ENCODE results near the gene RAB31.
"Not testable (repeated sequence)": the region's sequence is repeated elsewhere in the genome, so short reads cannot be mapped to it uniquely, and the experiment has no call there.

The RAB31 gene

DNA sequence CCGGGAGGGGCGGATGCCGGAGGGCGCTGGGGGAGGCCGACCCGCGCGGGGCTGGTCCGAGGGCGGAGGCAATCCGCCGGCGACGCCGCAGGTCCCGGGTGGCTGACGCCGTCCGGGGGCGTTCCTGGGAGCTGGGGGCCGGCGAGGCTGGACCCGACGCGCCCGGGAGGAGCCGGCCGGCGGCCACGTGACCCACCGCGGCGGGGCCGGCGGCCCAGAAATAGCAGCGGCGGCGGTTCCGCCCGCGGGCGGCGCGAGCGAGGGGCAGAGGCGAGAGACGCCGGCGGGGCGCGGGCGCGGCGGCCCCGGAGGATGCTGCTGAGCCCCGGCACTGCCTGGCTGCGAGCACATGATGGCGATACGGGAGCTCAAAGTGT lies at the start of gene RAB31:
RAB31 (plus strand) TSS at position 245 of the 377 bp plus-strand sequence; CDS start at position 350, 105 bp downstream.
- DNase-seq (ENCODE audit: low spot score): peak; percentile 77

DNA sequence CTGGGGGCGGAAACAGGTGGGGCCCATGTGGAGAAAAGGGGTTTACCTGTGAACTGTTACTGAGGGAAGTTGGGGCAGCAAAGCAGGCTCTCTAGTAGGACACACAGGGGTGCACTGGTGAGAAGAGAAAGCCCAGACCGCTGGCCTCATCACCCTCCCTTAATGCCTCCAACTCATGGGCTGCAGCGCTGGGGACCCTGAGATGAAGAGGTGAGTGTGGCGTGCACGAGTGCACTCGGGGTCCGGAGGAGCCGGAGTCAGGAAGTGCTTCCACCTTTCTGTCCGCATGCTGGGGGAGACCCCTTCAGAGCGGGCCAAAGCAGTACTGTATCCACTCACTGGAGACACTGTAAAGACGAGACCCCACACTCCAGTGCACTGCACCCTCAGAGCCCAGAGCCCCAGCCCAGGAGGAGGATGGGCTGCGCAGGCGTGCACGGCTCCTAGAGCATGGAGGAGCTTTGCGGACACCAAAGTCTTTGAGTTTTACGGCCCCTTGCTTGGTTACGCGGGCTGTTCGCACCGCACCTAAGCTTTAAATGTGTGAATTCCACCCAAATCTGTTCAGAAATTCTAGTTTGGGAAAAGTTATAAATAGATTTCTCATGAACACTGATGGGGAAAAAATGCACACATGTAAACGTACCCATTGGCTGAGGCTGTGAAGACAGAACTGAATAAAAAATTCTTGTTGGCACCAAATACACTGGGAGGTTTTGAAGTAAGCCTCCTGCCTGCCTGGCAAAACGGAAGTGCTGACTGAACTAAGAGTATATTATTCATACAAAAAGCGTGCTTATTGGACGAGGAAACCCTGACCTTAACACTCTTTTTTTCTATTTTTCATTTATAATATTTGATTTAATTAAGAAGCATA lies 48.4 kb upstream of the RAB31 start:
- DNase-seq (ENCODE audit: low spot score): no peak

- DNase-seq (ENCODE audit: low spot score): no peak
Measured at GRCh38 chr18:9661564-9661963, 46.5 kb upstream of the RAB31 start.

GRCh38 chr18:9663377-9663776 lies 44.7 kb upstream of the RAB31 start:
- no peak for DNase-seq (ENCODE audit: low spot score)

- peak; percentile 41 for DNase-seq (ENCODE audit: low spot score)
Measured at GRCh38 chr18:9665314-9665713, 42.8 kb upstream of the RAB31 start.

GRCh38 chr18:9666548-9666947 lies 41.6 kb upstream of the RAB31 start:
- DNase-seq (ENCODE audit: low spot score): no peak

- DNase-seq (ENCODE audit: low spot score): no peak
Measured at GRCh38 chr18:9669016-9669415, 39.1 kb upstream of the RAB31 start.

GRCh38 chr18:9671214-9671613 lies 36.9 kb upstream of the RAB31 start:
- DNase-seq (ENCODE audit: low spot score): no peak

- DNase-seq (ENCODE audit: low spot score): peak; percentile 82
Measured at GRCh38 chr18:9673296-9674251, 34.5 kb upstream of the RAB31 start.

DNA sequence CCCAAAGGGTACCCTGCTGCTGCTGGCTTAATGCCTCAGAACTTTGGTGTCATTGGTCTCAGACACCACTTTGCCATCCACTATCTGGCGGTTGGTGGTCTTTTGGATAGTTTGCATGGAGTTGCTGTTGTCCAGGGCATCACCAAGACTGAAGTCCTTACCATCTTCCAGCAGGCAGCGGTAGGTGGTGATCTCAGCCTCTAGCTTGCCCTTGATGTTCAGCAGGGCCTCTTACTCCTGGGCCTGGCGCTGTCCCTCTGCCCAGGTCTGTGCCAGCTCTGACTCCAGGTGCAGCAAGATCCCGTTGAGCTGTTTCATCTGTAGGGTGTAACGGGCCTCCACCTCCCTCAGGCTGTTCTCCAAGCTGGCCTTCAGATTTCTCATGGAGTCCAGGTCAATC lies 29.9 kb upstream of the RAB31 start:
- DNase-seq (ENCODE audit: low spot score): not testable (repeated sequence)

- no peak for DNase-seq (ENCODE audit: low spot score)
Measured at GRCh38 chr18:9679125-9679524, 29.0 kb upstream of the RAB31 start.

GRCh38 chr18:9681217-9681616 lies 26.9 kb upstream of the RAB31 start:
- DNase-seq (ENCODE audit: low spot score): no peak

DNA sequence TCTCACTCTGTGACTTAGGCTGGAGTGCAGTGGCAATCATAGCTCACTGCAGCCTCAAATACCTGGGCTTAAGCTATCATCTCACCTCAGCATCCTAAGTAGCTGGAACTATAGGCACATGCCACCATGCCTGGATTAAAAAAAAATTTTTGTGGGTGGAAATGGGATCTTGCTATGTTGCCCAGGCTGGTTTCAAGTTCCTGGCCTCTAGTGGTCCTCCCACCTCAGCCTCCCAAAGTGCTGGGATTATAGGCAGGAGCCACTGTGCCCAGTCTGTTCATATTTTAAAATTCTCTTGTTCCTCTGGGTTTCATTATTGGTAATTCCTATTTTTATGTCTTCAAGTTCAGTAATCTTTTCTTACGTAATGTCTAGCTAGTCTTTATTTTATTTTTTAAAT lies 25.5 kb upstream of the RAB31 start:
- no peak for DNase-seq (ENCODE audit: low spot score)

DNA sequence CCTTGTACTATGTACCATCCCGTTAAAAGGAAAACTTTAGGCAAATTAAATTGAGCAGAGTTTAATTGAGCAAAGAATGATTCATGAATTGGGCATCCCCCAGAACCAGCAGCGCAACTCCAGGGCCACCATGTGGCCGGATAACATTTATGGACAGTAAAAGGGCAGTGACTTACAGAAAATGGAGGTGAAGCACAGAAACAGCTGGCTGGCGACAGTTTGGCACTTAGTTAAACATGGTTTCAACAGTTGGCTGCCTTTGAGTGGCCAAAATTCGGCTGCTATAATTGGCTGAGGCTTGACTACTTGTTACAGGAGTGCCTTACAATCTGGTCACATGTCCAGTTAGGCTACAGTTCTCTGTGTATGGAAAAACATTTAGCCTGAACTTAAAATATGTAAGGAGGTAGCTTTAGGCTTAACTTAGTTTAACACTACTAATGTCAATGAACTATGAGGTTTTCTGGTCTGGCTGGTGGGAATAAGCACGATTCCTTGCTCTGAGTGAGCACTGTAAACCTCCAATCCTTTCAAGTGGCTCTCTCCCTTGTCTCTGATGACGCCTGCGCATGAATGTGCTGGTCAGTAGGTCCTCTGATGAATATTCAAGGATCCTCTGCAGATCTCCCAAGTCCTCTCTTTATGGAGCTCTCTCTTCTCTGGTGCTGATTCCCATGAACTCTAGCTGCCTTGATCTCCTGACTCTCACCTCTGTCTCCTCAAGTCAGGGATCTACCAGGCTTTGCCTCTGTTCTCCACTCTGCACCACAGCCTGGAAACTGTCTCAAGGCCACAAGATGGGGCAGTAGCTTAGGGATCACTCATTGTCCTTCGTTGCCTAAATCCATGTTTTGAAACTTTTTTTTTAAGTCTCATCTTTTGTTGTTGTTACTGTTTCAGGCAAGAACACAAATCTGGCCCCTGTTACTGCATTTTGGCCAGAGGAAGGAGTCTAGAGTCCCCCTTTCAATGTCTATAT lies 24.4 kb upstream of the RAB31 start:
- DNase-seq (ENCODE audit: low spot score): no peak

DNA sequence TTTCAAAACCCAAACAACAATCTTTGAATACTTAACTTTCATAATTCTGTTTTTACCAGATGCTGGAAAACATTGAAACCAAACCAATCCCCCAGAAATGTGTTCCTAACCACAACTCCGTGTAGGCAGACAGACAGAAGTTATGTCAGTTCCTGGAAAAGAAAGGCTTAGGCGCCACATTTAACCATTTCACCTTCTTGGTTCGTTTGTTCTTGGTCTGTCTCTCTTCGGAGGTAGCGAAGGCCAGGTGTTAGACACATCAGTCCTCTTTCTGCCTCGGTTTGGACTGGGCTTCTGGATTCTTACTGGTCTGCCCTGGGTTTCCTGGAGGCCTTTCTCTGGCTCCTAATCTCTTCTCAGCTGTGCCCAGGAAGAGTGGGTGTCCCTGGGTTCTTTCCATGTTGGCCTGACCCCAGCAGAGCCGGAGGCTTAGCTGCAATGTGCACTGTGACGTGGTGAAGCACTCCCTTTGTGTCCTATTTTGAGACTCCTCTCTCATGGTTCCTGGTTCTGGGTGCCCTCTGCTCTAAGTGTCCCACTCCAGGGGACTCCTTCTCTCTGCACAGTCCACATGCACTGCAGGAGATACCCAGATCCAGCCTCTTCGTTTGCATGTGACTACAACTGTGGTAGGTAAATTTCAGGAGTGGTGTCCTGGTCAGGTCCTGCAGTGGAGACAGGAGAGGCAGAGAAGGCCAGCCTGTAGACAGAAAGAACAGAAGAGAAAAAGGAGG lies 23.1 kb upstream of the RAB31 start:
- no peak for DNase-seq (ENCODE audit: low spot score)

DNA sequence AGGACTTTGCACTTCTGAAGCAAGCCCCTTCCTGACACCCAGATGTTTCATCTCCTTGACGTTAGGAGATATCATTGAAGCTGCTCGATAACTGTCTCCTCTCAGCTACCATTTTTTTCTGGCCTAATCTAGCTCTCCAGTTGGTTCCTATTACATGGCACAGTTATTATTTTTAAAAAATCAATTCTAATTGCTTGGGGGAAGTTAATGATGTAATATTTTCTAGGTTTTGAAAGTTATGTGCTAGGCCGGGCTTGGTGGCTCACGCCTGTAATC lies 22.5 kb upstream of the RAB31 start:
- DNase-seq (ENCODE audit: low spot score): no peak

GRCh38 chr18:9688036-9688741 lies 19.9 kb upstream of the RAB31 start:
- no peak for DNase-seq (ENCODE audit: low spot score)

DNA sequence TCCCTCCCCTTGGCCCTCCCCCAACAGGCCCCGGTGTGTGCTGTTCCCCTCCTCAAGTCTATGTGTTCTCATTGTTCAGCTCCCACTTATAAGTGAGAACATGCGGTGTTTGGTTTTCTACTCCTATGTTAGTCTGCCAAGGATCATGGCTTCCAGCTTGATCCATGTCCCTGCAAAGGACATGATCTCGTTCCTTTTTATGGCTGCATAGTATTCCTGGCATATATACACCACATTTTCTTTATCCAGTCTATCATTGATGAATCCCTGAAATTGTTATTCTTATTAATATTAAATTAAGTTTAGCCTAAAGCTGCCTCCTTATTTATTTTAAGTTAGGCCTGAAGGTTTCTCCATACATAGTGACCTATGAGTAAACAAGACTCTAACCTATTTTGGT lies 18.8 kb upstream of the RAB31 start:
- no peak for DNase-seq (ENCODE audit: low spot score)

DNA sequence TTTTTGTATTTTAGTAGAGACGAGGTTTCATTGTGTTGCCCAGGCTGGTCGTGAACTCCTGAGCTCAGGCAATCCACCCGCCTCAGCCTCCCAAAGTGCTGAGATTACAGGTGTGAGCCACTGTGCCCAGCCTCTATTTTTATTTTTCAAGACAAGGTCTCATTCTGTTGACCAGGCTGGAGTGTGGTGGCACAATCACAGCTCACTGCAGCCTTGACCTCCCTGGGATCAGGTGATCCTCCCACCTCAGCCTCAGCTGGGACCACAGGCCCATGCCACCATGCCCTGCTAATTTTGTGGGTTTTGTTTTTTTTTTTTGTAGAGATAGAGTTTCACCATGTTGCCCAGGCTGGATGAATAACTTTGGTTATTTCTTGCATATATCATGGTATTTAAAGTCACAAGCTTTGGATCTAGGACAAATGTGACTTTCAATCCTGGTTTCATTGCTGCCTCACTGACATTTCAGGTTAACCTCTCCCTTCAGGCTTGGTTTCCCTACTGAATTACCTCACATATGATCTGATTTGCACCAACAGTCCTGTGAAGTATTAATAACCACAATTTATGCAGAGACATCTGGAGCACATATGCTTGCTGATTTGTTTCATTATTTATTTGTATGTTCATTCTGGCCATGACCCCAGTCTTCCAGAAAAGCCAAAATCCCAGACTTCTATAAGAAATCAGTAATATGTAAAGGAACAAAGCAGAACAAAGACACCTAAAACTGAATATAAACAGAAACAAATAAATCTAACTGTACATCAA lies 17.5 kb upstream of the RAB31 start:
- no peak for DNase-seq (ENCODE audit: low spot score)

- no peak for DNase-seq (ENCODE audit: low spot score)
Measured at GRCh38 chr18:9691235-9691634, 16.9 kb upstream of the RAB31 start.
